Breast epithelium (tissue), 3 donors: ENCODE results near the gene KCNG3.

Experiments used
- CTCF ChIP-seq, 3 donors: fragments of 450-650 bp; IDR thresholded peaks; one replicate each; pipeline ENCODE4 v1.5.1; 2016 to 2017; ENCODE audit warnings: antibody characterized with exemption in 3 of 3, mild to moderate bottlenecking in 3 of 3, moderate library complexity in 3 of 3
- POLR2A ChIP-seq: fragments of 450-650 bp; IDR thresholded peaks from one replicate; pipeline ENCODE4 v1.6.1; 2016; ENCODE audit warnings: antibody characterized with exemption, mild to moderate bottlenecking, moderate library complexity
- POLR2AphosphoS5 ChIP-seq, 3 donors: sonication (generic); formaldehyde crosslinking; IDR thresholded peaks; one replicate each; pipeline ENCODE4 v1.6.1; 2017; ENCODE audit warnings: antibody characterized with exemption in 3 of 3

GRCh38 chr2:42464631-42465030 lies 29.2 kb downstream of the KCNG3 start:
- TF ChIP-seq CTCF (IDR thresholded peaks at IDR 0.05) (no peak), POLR2A (no peak), POLR2AphosphoS5 (IDR thresholded peaks at IDR 0.05) (no peak)
